GM21717 (cell line): ENCODE measurements around the gene TMC5.
"Not testable (repeated sequence)": the region's sequence is repeated elsewhere in the genome, so short reads cannot be mapped to it uniquely, and the experiment has no call there.

Source experiments
- ATAC-seq: cut with Tn5 transposase; IDR thresholded peaks from one replicate; pipeline ENCODE4 v1.9.1; 2021; ENCODE audit warnings: mild to moderate bottlenecking, moderate library complexity; ENCODE audit not compliant: unreplicated experiment

The TMC5 gene

DNA sequence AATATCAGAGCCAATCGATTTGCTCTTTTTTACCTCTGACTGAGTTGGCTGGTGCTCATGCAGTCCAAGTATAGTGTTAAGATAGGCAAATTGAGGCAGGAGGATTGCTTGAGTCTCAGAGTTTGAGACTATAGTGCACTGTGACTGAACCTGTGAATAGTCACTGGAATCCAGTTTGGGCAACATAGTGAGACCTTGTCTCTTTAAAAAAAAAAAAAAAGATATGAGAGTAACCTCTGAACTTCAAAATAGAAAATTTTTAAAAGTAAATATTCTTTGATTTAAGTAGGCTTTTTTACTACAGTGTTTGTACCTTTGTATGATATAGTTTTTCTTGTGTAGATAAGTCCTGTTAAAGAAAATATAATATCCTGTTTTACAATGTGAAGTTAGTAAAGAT lies 109.5 kb downstream of the TMC5 start:
- no peak for ATAC-seq

- ATAC-seq, result no peak
Measured at GRCh38 chr16:19528666-19529065, 111.0 kb downstream of the TMC5 start.

DNA sequence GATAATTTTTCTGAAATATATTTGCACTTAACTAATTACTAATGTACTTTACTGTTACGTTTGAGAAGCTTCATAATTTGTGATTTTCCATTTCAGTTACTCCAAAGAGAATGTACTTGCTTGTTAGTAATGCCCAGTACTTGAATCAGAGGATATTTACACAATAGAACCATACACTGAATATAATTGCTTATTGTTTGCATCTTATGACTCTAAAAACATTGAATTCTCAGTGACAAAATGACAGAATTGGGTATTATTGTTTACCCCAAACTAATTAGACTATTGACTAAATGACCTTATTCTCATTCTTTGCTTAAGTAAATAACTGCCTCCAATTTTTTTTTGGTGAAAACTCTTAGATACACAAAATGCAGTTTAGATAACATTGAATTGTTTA lies 114.9 kb downstream of the TMC5 start:
- ATAC-seq, result no peak

DNA sequence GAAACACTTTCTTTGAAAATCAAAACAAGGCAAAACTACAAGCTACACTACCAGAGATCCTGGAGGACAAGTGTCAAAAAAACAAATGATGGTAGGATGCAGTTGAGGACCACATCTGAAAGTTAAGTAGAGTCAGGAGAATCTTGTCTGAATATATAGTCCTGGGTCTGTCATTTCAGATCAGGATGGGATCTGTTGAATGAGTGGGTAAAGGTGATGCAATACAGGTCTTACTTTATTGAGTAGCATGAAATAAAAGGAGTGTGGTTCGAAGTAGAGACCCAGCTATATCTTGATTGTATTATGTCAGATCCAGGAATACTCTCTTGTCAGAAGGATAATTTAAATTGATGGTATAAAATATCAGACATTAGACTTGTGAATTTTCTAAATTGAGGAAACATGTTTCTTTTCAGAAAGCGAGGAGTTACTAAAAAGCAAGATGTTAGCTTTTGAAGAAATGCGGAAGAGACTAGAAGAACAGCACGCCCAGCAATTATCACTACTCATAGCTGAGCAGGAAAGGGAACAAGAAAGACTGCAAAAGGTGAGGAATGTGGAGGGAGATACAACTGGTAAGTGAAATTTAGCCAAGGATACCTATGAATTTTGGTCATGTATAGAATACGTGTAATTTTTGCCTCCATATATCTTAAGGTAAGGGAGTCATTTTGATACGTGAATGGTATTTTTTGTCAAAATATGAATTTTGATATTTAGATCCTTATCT lies 122.7 kb downstream of the TMC5 start:
- ATAC-seq, result no peak

DNA sequence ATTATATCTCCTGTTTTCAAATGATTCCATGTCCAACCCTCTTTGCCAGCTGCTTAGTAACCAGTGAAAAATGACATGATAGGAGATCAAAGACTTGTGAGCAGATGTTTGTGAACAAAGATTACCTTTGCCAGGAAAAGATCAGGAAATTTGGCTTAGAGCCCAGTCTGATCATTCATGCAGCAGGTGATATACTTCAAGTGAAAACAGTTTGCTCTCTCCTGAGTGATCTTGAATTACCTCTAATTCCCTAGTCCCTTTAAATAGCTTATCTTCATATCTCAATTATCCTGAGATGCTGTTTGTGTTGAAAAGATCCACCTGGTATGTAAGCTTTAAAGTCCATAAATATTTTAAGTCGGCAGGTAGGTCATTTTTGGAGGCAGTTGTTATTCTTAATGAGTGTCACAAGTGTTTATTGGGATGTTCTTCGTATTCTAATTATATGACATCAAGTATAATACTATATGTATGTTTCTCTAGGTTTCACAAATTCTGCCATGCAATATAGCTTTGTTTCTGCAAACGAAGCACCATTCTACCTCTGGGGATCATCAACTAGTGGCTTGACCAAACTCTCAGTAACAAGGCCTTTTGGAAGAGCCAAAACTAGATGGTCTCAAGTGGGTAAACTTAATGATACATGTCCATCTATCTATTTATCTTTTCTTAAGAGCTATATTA lies 124.6 kb downstream of the TMC5 start:
- no peak for ATAC-seq

- not testable (repeated sequence) for ATAC-seq
Measured at GRCh38 chr16:19543278-19543996, 125.8 kb downstream of the TMC5 start.

DNA sequence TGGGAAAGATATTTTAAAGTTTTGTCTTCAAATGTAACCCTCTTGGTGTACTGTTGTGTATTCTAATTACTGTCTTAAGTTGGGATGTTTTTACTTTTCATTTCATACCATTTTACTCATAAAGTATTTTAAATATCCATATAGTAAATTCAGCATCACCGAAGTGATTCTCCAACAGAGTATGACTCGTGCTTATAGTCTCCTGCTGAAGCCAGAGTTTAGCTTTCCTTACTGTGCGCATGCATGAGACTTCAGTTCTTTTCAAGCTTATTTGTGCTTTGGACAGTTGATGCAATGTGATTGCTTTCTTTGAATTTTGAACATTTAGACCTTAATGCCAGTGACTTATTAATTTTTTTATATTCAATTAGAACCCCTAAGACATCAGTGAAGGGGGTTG lies 130.5 kb downstream of the TMC5 start:
- ATAC-seq, result no peak
